ENCODE results near the gene LSP1. TPM values are rescaled to one million over a fixed set of nuclear protein-coding genes. Genes with fewer than 3 reads are reported as not detected.

LSP1 gene
- total and polyA plus RNA-seq, 2 experiments from 2014 or later = 29.9 to 47.0 TPM

DNA sequence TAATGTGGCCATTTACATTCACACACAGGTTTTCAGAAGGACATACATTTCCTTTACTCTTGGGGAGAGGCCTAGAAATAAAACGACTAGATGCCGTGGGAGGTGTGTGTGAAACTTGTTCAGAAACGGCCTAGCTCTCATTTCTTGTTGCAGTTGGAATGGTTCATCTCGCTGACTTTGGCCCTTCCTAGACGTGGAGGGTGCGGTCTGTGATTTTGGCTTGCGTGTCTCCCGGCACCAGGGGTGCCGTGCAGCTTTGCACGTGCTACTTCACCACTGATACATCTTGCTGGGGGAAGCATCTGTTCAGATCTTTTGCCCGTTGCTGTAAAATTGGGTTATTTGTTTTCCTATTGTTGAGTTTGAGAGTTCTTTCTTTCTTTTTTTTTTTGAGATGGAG is 41.9 kb downstream of the LSP1 start:
- no peaks in the 10 kb centered on the region for H3K79me2 ChIP-seq
- H2AFZ ChIP-seq = no peak overlapping the region
- no peaks in the 10 kb centered on the region for H3K9me2 ChIP-seq (replicated peaks; ENCODE audit: insufficient read depth)
- DNase-seq (ENCODE audit: low spot score) = no peak
- TF ChIP-seq, protein P1, sequence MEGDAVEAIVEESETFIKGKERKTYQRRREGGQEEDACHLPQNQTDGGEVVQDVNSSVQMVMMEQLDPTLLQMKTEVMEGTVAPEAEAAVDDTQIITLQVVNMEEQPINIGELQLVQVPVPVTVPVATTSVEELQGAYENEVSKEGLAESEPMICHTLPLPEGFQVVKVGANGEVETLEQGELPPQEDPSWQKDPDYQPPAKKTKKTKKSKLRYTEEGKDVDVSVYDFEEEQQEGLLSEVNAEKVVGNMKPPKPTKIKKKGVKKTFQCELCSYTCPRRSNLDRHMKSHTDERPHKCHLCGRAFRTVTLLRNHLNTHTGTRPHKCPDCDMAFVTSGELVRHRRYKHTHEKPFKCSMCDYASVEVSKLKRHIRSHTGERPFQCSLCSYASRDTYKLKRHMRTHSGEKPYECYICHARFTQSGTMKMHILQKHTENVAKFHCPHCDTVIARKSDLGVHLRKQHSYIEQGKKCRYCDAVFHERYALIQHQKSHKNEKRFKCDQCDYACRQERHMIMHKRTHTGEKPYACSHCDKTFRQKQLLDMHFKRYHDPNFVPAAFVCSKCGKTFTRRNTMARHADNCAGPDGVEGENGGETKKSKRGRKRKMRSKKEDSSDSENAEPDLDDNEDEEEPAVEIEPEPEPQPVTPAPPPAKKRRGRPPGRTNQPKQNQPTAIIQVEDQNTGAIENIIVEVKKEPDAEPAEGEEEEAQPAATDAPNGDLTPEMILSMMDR (IDR thresholded peaks at IDR 0.05; ENCODE audit: poor library complexity) = no peak
- TF ChIP-seq EZH2 (IDR thresholded peaks at IDR 0.05; ENCODE audit: borderline replicate concordance) (no peak), EZH2phosphoT487 (IDR thresholded peaks at IDR 0.05; ENCODE audit: low read depth, severe bottlenecking, unreplicated experiment) (no peak)
- H3K4me1 ChIP-seq (ENCODE audit: insufficient read depth) = no peaks in the 10 kb centered on the region
- no peaks in the 10 kb centered on the region for H3K9me3 ChIP-seq (ENCODE audit: low read depth)
- no peak overlapping the region for H3K4me2 ChIP-seq
- H3K27ac ChIP-seq = no peak overlapping the region
- H3K36me3 ChIP-seq (replicated peaks; ENCODE audit: insufficient read depth, low read depth) = no peaks in the 10 kb centered on the region
- WGBS (ENCODE audit: low lambda C conversion rate, missing lambda C conversion rate) = 94% methylated on average over 11 of the region's 11 CpGs
- no peak overlapping the region for H3K4me3 ChIP-seq
- no peaks in the 10 kb centered on the region for H3K27me3 ChIP-seq
- no peaks in the 10 kb centered on the region for H4K20me1 ChIP-seq (ENCODE audit: insufficient read depth, poor library complexity, severe bottlenecking)

DNA sequence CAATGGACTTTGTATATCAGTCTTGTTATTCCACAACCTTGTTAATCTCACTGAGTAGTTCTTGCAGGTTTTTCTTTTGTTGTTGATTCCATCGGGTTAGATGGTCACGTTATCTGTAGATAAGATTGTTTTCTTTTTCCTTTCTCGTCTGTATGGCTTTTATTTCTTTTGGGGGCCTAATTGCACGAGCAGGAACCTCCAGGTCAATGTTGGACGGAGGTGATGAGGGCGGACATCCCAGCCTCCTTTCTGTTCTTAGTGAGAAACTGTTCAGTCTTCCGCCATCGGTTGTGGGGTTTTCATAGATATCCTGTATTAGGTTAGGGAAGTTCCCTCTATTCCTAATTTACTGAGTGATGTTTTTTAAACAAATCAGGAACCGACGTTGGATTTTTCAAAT is 43.6 kb downstream of the LSP1 start:
- H3K9me2 ChIP-seq (replicated peaks; ENCODE audit: insufficient read depth) = no peaks in the 10 kb centered on the region
- H3K9me3 ChIP-seq (ENCODE audit: low read depth) = no peaks in the 10 kb centered on the region
- H3K4me1 ChIP-seq (ENCODE audit: insufficient read depth) = no peaks in the 10 kb centered on the region
- H3K79me2 ChIP-seq = no peaks in the 10 kb centered on the region
- 77% methylated on average over 10 of the region's 10 CpGs for WGBS (ENCODE audit: low lambda C conversion rate, missing lambda C conversion rate)
- H4K20me1 ChIP-seq (ENCODE audit: insufficient read depth, poor library complexity, severe bottlenecking) = no peaks in the 10 kb centered on the region
- no peak overlapping the region for H3K4me3 ChIP-seq
- H3K27ac ChIP-seq = no peak overlapping the region
- DNase-seq (ENCODE audit: low spot score) = no peak
- H3K4me2 ChIP-seq = no peak overlapping the region
- TF ChIP-seq, protein P1 (IDR thresholded peaks at IDR 0.05; ENCODE audit: poor library complexity) = no peak
- TF ChIP-seq EZH2 (IDR thresholded peaks at IDR 0.05; ENCODE audit: borderline replicate concordance) = no peak
- TF ChIP-seq EZH2phosphoT487 (IDR thresholded peaks at IDR 0.05; ENCODE audit: low read depth, severe bottlenecking, unreplicated experiment) = no peak
- H3K27me3 ChIP-seq = no peaks in the 10 kb centered on the region
- no peak overlapping the region for H2AFZ ChIP-seq
- no peaks in the 10 kb centered on the region for H3K36me3 ChIP-seq (replicated peaks; ENCODE audit: insufficient read depth, low read depth)

- Histone ChIP-seq H3K4me2 (no peak overlapping the region), H3K9me3 (ENCODE audit: low read depth) (no peaks in the 10 kb centered on the region), H3K4me1 (ENCODE audit: insufficient read depth) (no peaks in the 10 kb centered on the region), H3K27ac (no peak overlapping the region), H4K20me1 (ENCODE audit: insufficient read depth, poor library complexity, severe bottlenecking) (no peaks in the 10 kb centered on the region), H3K27me3 (no peaks in the 10 kb centered on the region), H3K79me2 (no peaks in the 10 kb centered on the region), H3K9me2 (replicated peaks; ENCODE audit: insufficient read depth) (no peaks in the 10 kb centered on the region), H3K36me3 (replicated peaks; ENCODE audit: insufficient read depth, low read depth) (no peaks in the 10 kb centered on the region), H3K4me3 (no peak overlapping the region), H2AFZ (no peak overlapping the region)
- TF ChIP-seq, protein P1 (IDR thresholded peaks at IDR 0.05; ENCODE audit: poor library complexity) = no peak
- TF ChIP-seq EZH2phosphoT487 (IDR thresholded peaks at IDR 0.05; ENCODE audit: low read depth, severe bottlenecking, unreplicated experiment) = no peak
- no peak for TF ChIP-seq EZH2 (IDR thresholded peaks at IDR 0.05; ENCODE audit: borderline replicate concordance)
- DNase-seq (ENCODE audit: low spot score) = no peak
- 86% methylated on average over 12 of the region's 12 CpGs for WGBS (ENCODE audit: low lambda C conversion rate, missing lambda C conversion rate)
These were observed 44.0 kb downstream of the LSP1 start for GRCh38 chr11:1896923-1897322.

GRCh38 chr11:1899090-1899489 is 46.2 kb downstream of the LSP1 start:
- H3K4me3 ChIP-seq = no peak overlapping the region
- H3K9me3 ChIP-seq (ENCODE audit: low read depth) = no peaks in the 10 kb centered on the region
- TF ChIP-seq EZH2phosphoT487 (IDR thresholded peaks at IDR 0.05; ENCODE audit: low read depth, severe bottlenecking, unreplicated experiment) (no peak), EZH2 (IDR thresholded peaks at IDR 0.05; ENCODE audit: borderline replicate concordance) (no peak)
- TF ChIP-seq, protein P1 (IDR thresholded peaks at IDR 0.05; ENCODE audit: poor library complexity) = no peak

More at GRCh38 chr11:1899090-1899489, 46.2 kb downstream of the LSP1 start:
- no peaks in the 10 kb centered on the region for H3K27me3 ChIP-seq
- H3K9me2 ChIP-seq (replicated peaks; ENCODE audit: insufficient read depth) = no peaks in the 10 kb centered on the region
- DNase-seq (ENCODE audit: low spot score) = no peak
- no peak overlapping the region for H3K4me2 ChIP-seq
- 62% methylated on average over 4 of the region's 4 CpGs for WGBS (ENCODE audit: low lambda C conversion rate, missing lambda C conversion rate)
- no peaks in the 10 kb centered on the region for H3K4me1 ChIP-seq (ENCODE audit: insufficient read depth)
- H4K20me1 ChIP-seq (ENCODE audit: insufficient read depth, poor library complexity, severe bottlenecking) = no peaks in the 10 kb centered on the region
- no peak overlapping the region for H2AFZ ChIP-seq
- H3K79me2 ChIP-seq = no peaks in the 10 kb centered on the region
- H3K27ac ChIP-seq = no peak overlapping the region
- no peaks in the 10 kb centered on the region for H3K36me3 ChIP-seq (replicated peaks; ENCODE audit: insufficient read depth, low read depth)
